ENCODE measurements around the gene KLC4.
A peak's percentile ranks its signal among the peaks of the same experiment; 100 is the strongest.
"Not testable (repeated sequence)": the region's sequence is repeated elsewhere in the genome, so short reads cannot be mapped to it uniquely, and the experiment has no call there.

The KLC4 gene

DNA sequence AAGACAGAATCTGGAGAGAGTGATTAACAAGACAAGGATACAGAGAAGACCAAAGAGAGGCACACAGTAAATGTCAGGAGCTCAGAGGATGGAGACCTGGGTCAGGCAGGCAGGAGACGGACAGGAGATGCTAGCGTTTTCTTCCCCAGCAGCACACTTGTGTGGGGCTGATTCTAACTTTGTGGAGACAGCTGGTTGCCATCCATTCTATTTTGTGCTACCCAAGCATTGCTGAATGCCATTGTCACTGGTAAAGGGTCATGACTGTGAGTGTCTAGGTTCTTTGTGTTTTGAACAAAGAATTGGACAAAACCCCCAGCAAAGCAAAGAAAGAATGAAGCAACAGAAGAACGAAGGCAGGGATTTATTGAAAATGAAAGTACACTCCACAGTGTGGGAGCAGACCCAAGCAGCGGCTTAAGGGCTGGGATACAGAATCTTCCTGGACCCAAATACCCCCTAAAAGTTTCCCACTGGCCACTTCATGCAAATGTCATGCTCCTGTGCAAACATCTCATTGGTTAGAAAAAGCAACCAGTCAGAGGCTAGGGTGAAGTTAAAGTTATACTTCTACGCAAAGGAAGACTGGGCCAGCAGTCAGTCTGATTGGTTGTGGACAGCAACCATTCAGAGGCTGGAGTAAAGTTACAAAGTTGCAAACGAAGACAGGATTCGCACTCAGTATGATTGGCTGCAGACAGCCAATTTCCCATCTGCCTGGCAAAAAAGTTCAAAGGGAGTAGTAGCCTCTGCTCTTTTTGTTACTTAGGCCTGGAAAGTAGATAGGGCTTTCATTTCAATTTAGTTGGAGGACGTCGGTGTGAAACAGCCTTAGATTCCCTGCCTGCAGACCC, 34.2 kb downstream of the KLC4 start:
- DNase-seq (ENCODE audit: low spot score) = peak; percentile 85

GRCh38 chr6:43095939-43096338, 36.5 kb downstream of the KLC4 start:
- no peak for DNase-seq (ENCODE audit: low spot score)

DNA sequence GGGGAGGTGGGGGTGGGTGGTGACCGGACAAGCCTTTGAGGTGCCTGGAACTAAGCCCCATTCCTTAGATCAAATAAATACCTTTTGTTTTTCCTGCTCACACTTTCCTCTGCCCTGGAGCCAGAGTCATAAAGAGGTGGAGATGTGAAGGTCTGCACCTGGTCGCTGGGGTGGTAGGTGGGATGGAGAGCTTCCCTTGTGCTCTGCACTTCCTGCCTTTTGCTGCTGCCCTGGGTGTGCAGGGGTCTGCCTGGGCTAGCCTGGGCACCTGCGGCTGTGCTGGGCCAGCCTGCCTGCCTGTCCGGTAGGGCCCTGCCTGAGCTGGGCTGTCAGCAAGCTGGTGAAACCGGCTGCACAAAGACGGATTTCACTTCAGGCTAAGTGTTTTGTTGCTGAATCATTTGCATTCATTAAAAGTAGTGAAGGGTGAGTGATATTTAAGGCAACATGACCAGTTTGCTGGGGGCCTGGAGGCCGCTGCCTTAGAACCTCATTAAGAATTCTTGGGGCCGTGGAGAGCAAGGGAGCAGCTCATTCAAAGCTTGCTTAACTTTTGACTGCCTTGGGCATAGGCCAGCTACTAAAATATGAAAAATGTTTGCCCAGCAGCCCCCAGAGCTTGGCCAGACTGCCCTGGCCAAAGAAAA, 37.1 kb downstream of the KLC4 start:
- DNase-seq (ENCODE audit: low spot score) = peak; percentile 61

- DNase-seq (ENCODE audit: low spot score) = no peak
Measured at GRCh38 chr6:43097098-43097489, 37.7 kb downstream of the KLC4 start.

DNA sequence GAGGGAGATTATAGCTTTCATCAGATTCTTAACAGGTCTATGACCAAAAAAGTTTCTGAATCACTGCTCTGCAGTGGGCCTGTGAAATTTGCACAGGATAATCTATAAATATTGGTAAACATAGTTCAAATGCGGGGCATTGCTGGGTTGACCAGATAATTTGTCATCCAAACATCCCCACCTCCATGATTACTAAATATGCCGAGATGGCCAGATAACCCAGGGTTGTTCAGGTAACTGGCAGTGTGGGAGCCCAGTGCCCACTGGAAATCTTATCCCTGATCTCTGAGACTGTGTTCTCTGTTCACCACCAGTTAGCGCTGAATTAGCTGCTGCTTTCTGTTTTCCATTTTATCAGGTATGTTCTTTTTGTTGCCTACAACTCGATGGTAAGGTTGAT, 38.1 kb downstream of the KLC4 start:
- DNase-seq (ENCODE audit: low spot score) = no peak

GRCh38 chr6:43101497-43101896, 42.1 kb downstream of the KLC4 start:
- DNase-seq (ENCODE audit: low spot score) = no peak

- DNase-seq (ENCODE audit: low spot score) = no peak
Measured at GRCh38 chr6:43103253-43103876, 43.9 kb downstream of the KLC4 start.

GRCh38 chr6:43105538-43106222, 46.2 kb downstream of the KLC4 start:
- DNase-seq (ENCODE audit: low spot score) = no peak

- DNase-seq (ENCODE audit: low spot score) = no peak
Measured at GRCh38 chr6:43107344-43108062, 48.1 kb downstream of the KLC4 start.

DNA sequence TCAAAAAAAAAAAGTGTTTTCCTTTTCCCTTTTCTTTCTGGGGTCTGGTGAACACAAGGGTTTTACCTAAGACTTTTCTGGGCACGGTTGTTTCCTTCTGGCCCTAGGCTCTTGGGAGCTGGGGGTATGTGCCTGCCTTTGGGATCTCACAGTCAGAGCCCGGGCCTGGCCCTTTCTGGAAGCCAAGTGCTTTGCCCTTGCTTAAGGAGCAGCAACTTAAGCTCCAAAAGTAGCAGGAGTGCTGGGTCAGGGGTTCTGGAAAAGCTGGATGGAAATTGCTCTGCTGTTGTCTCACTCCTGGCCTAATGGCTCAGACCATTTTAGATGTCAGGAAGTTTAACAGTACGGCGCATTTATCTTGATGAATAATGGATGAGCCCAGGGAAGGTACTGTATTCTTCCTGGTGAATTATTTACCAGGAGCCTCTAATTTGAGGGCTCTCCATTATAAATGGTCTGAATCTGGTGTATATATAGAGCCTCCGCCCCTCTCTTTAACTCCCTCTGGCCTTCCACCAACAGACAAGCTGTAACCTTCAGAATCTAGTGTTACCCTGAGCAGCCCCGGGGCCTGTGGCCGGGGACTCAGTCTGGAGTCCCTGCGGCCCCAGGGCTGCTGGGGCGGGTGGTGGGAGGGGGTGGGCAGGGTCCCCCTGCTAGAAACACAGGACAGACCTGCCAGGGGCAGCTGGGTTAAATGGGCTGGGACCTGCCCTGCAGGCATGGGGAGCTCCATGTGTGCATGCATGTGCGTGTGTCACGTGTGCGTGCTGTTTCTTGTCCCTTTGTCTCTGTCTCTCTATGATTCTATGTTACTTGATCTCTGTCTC, 54.2 kb downstream of the KLC4 start:
- no peak for DNase-seq (ENCODE audit: low spot score)

DNA sequence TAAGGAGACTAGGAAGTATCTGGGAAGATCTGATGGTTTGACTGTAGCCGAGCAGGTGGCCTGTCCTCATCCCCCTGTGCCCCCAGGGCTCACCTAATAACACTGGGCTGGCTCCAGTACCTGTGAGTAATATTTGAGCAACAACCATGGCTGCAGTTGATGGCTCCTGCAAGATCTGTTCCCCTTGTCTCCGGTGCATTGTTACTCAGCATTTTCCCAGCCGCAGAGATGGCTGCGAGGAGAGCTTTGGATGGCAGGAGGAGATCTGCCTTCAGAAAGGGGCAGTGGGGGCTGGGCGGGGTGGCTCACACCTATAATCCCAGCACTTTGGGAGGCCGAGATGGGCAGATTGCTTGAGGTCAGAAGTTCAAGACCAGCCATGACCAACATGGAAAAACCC, 55.9 kb downstream of the KLC4 start:
- DNase-seq (ENCODE audit: low spot score) = no peak

- not testable (repeated sequence) for DNase-seq (ENCODE audit: low spot score)
Measured at GRCh38 chr6:43117466-43117865, 58.0 kb downstream of the KLC4 start.

- no peak for DNase-seq (ENCODE audit: low spot score)
Measured at GRCh38 chr6:43119482-43119881, 60.1 kb downstream of the KLC4 start.

DNA sequence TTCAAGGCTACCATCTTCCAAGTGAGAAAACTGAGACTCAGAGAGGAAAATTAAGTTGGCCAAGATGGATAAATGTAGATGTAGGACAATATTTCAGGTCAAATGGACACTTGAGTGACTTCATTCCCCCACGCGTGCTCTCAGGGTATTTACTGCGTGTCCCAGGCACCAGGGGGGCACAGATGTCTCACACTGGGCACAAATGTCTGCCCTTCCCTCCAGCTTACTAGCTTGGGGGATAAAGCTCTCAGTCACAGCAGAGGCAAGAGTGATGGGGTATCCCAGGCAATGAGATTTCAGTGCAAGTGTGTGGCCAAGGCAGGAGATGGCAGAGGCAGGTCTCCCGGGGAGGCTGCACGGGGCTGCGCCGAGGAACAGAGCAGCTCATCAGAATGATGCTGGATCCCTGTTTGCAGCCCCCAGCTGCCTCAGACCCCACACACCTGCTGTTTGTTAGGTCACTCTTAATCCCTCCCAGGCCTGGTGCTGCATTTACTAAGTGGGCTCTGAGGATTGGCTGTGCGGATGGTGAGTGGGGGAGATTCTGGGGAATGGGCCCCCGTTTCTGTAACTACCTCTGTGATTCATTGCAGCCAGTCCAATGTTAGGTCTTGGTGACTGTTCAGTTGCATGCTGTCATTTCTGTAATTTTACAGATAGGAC, 60.8 kb downstream of the KLC4 start:
- no peak for DNase-seq (ENCODE audit: low spot score)

DNA sequence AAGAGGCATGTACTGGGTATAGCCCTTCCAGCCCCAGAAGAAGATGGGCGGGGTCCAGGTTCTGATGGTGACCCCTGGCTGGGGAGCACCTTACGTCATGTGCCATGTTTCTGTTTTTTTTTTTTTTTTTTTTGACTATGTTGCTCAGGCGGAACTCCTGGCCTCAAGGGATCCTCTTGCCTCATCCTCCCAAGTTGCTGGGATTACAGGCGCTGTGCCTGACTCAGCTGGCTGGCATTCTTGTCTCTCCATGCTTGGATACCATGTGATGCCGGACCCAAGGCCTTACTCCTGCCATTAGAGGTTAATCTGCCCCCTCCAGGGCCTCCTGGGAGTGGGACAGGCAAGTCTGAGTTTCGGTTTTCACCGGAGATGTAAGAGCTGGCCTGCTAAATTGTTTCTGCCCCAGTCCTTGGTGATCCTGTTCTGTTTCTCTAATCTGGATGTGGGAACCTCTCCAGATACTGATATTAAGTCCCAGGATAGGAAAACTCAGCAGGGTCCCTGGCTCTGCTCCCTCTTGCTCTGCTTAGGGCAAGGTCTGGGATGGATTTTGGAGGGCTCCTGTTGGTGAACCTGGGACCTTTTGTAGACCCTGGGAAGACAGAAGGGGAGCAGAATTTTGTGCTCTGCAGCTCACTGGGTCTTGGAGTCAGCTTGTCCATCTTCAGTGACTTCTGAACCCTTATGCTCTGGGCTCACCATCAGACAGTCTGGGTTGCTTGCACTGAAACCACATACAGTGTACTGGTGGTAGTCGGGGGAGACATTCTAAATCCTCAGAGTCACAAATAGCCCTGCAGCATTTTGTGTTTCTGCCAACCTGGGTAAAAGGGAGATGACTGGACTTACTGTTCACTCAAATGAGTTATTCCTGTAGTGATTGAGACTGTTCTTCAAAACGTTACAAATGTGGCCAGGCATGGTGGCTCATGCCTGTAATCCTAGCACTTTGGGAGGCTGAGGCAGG, 61.8 kb downstream of the KLC4 start:
- peak; percentile 64 for DNase-seq (ENCODE audit: low spot score)

DNA sequence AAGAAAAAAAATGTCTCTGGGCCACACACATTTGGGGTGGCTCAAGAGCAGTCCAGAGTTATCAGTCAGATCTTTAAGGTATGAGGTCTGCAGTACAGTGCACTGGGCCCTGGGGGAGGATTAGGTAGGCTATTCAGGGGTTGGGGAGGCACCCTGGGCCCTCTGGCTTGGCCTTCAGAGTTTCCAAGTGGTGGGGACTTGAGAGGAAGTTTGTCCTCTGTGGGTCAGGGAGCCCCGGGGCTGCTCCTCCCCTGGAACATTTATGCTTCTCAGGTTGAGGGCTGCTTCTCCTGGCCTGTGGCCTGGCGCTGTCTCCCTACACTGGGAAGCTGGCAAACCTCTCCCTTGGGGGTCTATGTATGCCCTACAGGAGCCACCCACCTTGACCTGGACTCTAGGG, 62.7 kb downstream of the KLC4 start:
- no peak for DNase-seq (ENCODE audit: low spot score)

DNA sequence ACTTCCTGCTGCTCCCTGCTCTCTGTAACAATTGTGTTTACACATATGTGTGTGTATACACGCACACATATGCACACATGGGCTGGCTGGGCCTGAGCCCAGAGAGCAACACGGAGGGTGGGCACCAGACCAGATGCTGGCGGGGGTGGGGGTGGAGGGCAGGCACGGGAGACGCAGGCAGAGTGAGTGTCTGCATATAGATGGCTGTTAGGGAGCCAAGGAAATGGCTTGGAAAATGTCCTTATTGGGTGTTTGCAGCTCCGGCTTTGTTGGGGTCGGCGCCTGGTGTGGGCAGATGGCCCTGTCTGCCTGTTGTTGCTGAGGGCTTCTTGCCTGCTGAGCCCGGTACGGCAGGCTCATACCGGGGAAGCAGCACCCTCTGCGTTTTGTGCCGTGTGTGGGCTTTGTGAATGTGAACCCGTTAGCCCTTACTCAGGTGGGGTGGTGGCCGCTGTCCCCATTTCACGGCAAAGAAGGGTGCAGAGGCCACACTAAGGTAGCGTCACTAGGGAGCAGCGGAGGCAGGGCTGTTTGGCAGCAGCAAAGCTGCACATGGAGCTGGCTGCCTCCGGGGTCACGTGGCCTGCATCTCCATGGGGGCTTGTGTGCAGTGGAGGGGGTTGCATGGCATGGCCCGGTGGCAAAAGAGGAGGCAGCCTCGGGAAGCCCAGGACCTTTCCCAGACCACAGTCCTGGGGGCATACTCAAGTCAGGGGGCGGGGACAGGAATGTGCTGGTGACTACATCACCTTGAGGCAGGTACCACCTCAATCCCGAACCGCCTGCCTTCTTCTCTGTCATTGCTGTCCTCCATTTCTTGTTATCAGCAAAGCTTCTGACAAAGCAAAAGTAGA, 64.3 kb downstream of the KLC4 start:
- no peak for DNase-seq (ENCODE audit: low spot score)

DNA sequence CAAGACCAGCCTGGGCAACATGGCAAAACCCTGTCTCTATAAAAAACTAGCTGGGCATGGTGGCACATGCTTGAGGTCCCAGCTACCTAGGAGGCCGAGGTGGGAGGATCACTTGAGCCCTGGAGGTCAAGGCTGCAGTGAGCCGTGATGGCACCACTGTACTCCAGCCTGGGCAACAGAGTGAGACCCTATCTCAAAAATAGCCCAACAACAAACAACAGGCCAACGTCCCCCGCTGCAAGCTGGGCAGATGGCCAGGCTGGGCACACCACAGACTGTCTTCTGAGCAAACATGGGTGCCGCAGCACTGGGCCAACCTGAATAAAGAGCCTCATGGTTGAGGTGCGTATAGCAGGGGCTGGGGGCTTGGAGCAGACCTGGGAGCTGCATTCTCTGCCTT, 65.0 kb downstream of the KLC4 start:
- DNase-seq (ENCODE audit: low spot score) = no peak

Measured in AG08396 (cell line).